HG02973 (cell line): ENCODE data around the gene MACROD1.

Source experiments
- ATAC-seq: cut with Tn5 transposase; IDR thresholded peaks from one replicate; pipeline ENCODE4 v1.9.1; 2021; ENCODE audit warnings: moderate library complexity; ENCODE audit not compliant: unreplicated experiment

Gene MACROD1

GRCh38 chr11:64020976-64021756 is 144.7 kb downstream of the MACROD1 start:
- ATAC-seq = no peak

GRCh38 chr11:64019106-64020037 is 146.5 kb downstream of the MACROD1 start:
- no peak for ATAC-seq

- no peak for ATAC-seq
These were observed 147.6 kb downstream of the MACROD1 start for GRCh38 chr11:64018310-64018709.

GRCh38 chr11:64017945-64018224 is 148.0 kb downstream of the MACROD1 start:
- no peak for ATAC-seq

- ATAC-seq = no peak
These were observed 149.7 kb downstream of the MACROD1 start for GRCh38 chr11:64015935-64016845.

GRCh38 chr11:64015510-64015909 is 150.4 kb downstream of the MACROD1 start:
- ATAC-seq = no peak

- ATAC-seq = no peak
These were observed 151.6 kb downstream of the MACROD1 start for GRCh38 chr11:64014356-64014755.

GRCh38 chr11:64013141-64013896 is 152.6 kb downstream of the MACROD1 start:
- no peak for ATAC-seq

GRCh38 chr11:64011371-64011770 is 154.5 kb downstream of the MACROD1 start:
- no peak for ATAC-seq

GRCh38 chr11:64010783-64011182 is 155.1 kb downstream of the MACROD1 start:
- ATAC-seq = no peak

GRCh38 chr11:64009710-64010109 is 156.2 kb downstream of the MACROD1 start:
- no peak for ATAC-seq

GRCh38 chr11:64008914-64009633 is 156.8 kb downstream of the MACROD1 start:
- ATAC-seq = no peak

GRCh38 chr11:64008283-64008913 is 157.5 kb downstream of the MACROD1 start:
- no peak for ATAC-seq

GRCh38 chr11:64007629-64008282 is 158.2 kb downstream of the MACROD1 start:
- no peak for ATAC-seq

GRCh38 chr11:64007160-64007628 is 158.7 kb downstream of the MACROD1 start:
- ATAC-seq = no peak

- ATAC-seq = no peak
These were observed 159.5 kb downstream of the MACROD1 start for GRCh38 chr11:64006398-64006797.

GRCh38 chr11:64005691-64006090 is 160.2 kb downstream of the MACROD1 start:
- no peak for ATAC-seq

GRCh38 chr11:64004590-64004984 is 161.3 kb downstream of the MACROD1 start:
- no peak for ATAC-seq
